GM19455 (cell line): ENCODE results near the gene NOC2L.
"Not testable (repeated sequence)": the region's sequence is repeated elsewhere in the genome, so short reads cannot be mapped to it uniquely, and the experiment has no call there.

Source experiments
- ATAC-seq: cut with Tn5 transposase; IDR thresholded peaks from one replicate; pipeline ENCODE4 v1.9.1; 2021; ENCODE audit not compliant: unreplicated experiment

NOC2L gene

GRCh38 chr1:904310-904950 lies 54.6 kb downstream of the NOC2L start:
- ATAC-seq: no peak

GRCh38 chr1:903721-904271 lies 55.3 kb downstream of the NOC2L start:
- no peak for ATAC-seq

GRCh38 chr1:903305-903704 lies 55.8 kb downstream of the NOC2L start:
- ATAC-seq: no peak

GRCh38 chr1:902802-903201 lies 56.3 kb downstream of the NOC2L start:
- no peak for ATAC-seq

- no peak for ATAC-seq
Measured at GRCh38 chr1:901108-901859, 57.8 kb downstream of the NOC2L start.

- ATAC-seq: no peak
Measured at GRCh38 chr1:899636-900317, 59.3 kb downstream of the NOC2L start.

- ATAC-seq: not testable (repeated sequence)
Measured at GRCh38 chr1:897951-898350, 61.1 kb downstream of the NOC2L start.

- ATAC-seq: no peak
Measured at GRCh38 chr1:897226-897625, 61.8 kb downstream of the NOC2L start.
